ENCODE results near the gene MRPL53. TPM values are rescaled to one million over a fixed set of nuclear protein-coding genes. Genes with fewer than 3 reads are reported as not detected.

Gene MRPL53
- total RNA-seq, 1 experiment from 2014 or later, result 52.1 TPM

DNA sequence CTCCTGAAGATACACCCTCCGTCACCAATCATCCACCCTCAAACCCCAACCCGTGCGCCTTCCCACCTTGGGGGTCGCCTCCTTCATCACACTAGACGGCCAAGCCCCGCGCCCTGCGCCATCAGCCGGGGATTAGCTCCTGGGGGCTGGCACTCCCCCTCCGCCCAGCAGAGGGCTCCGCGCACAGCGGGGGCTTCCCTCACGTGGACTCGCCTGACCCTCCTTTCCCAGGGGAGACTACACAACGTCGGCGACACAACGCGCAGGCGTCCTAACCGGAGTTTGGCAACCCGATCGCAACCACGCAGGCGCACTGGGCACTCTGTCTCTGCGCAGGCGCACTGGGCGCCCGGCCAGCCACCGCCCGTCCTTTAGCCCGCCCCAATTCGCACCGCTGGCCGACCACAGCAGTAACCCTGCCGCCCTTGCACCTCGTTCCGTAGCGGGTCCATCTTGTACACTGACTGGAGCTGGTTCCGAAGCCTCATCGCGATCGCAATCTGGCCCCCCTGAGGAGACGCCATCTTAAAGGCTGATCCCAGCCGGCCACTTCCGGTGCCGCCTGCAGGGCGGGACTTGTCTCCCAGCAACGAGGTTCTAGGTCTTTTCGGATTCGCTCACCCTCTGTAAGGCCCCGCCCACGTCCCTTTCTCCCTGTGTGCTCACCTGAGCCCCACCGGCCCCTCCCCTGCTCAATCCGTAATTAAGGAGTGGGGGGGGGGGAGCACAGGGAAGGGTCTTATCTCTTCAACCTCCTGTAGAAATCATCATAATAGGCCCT lies 34.9 kb upstream of the MRPL53 start, which contains the start of gene PCGF1 (continued):
- TF ChIP-seq, protein P1, sequence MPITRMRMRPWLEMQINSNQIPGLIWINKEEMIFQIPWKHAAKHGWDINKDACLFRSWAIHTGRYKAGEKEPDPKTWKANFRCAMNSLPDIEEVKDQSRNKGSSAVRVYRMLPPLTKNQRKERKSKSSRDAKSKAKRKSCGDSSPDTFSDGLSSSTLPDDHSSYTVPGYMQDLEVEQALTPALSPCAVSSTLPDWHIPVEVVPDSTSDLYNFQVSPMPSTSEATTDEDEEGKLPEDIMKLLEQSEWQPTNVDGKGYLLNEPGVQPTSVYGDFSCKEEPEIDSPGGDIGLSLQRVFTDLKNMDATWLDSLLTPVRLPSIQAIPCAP (CRISPR knock-in tag; IDR thresholded peaks at IDR 0.05), result no peak
- TF ChIP-seq, protein P2, sequence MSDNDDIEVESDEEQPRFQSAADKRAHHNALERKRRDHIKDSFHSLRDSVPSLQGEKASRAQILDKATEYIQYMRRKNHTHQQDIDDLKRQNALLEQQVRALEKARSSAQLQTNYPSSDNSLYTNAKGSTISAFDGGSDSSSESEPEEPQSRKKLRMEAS (CRISPR knock-in tag; IDR thresholded peaks at IDR 0.05), result peak; percentile 89
- TF ChIP-seq, protein P3, sequence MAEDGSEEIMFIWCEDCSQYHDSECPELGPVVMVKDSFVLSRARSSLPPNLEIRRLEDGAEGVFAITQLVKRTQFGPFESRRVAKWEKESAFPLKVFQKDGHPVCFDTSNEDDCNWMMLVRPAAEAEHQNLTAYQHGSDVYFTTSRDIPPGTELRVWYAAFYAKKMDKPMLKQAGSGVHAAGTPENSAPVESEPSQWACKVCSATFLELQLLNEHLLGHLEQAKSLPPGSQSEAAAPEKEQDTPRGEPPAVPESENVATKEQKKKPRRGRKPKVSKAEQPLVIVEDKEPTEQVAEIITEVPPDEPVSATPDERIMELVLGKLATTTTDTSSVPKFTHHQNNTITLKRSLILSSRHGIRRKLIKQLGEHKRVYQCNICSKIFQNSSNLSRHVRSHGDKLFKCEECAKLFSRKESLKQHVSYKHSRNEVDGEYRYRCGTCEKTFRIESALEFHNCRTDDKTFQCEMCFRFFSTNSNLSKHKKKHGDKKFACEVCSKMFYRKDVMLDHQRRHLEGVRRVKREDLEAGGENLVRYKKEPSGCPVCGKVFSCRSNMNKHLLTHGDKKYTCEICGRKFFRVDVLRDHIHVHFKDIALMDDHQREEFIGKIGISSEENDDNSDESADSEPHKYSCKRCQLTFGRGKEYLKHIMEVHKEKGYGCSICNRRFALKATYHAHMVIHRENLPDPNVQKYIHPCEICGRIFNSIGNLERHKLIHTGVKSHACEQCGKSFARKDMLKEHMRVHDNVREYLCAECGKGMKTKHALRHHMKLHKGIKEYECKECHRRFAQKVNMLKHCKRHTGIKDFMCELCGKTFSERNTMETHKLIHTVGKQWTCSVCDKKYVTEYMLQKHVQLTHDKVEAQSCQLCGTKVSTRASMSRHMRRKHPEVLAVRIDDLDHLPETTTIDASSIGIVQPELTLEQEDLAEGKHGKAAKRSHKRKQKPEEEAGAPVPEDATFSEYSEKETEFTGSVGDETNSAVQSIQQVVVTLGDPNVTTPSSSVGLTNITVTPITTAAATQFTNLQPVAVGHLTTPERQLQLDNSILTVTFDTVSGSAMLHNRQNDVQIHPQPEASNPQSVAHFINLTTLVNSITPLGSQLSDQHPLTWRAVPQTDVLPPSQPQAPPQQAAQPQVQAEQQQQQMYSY (CRISPR knock-in tag; IDR thresholded peaks at IDR 0.05), result no peak
- peak; percentile 66 for TF ChIP-seq SP1 (CRISPR knock-in tag; conservative IDR thresholded peaks at IDR 0.05)
- TF ChIP-seq ZNF219 (CRISPR knock-in tag; IDR thresholded peaks at IDR 0.05; ENCODE audit: borderline replicate concordance), result no peak
- TF ChIP-seq, protein P4, sequence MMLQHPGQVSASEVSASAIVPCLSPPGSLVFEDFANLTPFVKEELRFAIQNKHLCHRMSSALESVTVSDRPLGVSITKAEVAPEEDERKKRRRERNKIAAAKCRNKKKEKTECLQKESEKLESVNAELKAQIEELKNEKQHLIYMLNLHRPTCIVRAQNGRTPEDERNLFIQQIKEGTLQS (CRISPR knock-in tag; conservative IDR thresholded peaks at IDR 0.05), result no peak
- no peak for TF ChIP-seq ZNF317 (CRISPR knock-in tag; IDR thresholded peaks at IDR 0.05; ENCODE audit: borderline replicate concordance, low read depth)
- TF ChIP-seq NR3C1 (CRISPR knock-in tag; conservative IDR thresholded peaks at IDR 0.05; ENCODE audit: low read depth), result no peak
- TF ChIP-seq EMX1 (CRISPR knock-in tag; IDR thresholded peaks at IDR 0.05), result no peak
- TF ChIP-seq HMGA2 (CRISPR knock-in tag; IDR thresholded peaks at IDR 0.05), result no peak
- TF ChIP-seq, protein P5, sequence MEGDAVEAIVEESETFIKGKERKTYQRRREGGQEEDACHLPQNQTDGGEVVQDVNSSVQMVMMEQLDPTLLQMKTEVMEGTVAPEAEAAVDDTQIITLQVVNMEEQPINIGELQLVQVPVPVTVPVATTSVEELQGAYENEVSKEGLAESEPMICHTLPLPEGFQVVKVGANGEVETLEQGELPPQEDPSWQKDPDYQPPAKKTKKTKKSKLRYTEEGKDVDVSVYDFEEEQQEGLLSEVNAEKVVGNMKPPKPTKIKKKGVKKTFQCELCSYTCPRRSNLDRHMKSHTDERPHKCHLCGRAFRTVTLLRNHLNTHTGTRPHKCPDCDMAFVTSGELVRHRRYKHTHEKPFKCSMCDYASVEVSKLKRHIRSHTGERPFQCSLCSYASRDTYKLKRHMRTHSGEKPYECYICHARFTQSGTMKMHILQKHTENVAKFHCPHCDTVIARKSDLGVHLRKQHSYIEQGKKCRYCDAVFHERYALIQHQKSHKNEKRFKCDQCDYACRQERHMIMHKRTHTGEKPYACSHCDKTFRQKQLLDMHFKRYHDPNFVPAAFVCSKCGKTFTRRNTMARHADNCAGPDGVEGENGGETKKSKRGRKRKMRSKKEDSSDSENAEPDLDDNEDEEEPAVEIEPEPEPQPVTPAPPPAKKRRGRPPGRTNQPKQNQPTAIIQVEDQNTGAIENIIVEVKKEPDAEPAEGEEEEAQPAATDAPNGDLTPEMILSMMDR (IDR thresholded peaks at IDR 0.05), result no peak
- TF ChIP-seq, protein P6, sequence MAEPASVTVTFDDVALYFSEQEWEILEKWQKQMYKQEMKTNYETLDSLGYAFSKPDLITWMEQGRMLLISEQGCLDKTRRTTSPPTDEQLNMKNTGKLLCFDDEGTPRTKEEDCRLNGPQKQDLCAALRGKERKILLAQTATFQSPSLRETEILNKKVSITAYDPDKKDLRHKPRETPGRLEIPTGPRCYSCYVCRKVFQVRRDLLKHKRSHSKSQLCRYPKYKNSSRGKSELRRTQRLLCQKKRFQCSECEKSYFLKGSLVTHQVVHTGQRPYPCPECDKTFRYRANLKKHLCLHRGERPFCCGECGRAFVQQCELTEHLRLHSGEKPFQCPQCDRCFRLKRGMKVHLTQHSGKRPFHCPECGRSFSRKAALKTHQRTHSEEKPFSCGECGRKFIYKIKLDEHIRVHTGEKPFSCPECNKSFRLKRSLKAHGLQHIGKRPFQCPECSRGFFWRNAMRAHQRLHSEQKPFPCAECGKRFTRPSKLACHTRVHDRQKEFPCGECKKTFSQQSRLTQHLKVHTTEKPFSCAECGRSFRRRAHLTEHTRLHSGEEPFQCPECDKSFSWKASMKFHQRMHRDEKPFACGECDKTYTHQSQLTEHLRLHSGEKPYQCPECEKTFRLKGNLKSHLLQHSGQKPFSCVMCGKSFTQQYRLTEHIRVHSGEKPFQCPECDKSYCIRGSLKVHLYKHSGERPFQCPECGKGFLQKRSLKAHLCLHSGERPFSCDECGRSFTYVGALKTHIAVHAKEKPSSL (CRISPR knock-in tag; conservative IDR thresholded peaks at IDR 0.05), result no peak
- TF ChIP-seq ZBTB21 (CRISPR knock-in tag; IDR thresholded peaks at IDR 0.05; ENCODE audit: borderline replicate concordance), result no peak
- TF ChIP-seq NR1H2 (CRISPR knock-in tag; IDR thresholded peaks at IDR 0.05), result no peak
- TF ChIP-seq, protein P7, sequence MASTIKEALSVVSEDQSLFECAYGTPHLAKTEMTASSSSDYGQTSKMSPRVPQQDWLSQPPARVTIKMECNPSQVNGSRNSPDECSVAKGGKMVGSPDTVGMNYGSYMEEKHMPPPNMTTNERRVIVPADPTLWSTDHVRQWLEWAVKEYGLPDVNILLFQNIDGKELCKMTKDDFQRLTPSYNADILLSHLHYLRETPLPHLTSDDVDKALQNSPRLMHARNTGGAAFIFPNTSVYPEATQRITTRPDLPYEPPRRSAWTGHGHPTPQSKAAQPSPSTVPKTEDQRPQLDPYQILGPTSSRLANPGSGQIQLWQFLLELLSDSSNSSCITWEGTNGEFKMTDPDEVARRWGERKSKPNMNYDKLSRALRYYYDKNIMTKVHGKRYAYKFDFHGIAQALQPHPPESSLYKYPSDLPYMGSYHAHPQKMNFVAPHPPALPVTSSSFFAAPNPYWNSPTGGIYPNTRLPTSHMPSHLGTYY (CRISPR knock-in tag; IDR thresholded peaks at IDR 0.05), result no peak
- no peak for TF ChIP-seq ZNF121 (CRISPR knock-in tag; IDR thresholded peaks at IDR 0.05)
- TF ChIP-seq, protein P8, sequence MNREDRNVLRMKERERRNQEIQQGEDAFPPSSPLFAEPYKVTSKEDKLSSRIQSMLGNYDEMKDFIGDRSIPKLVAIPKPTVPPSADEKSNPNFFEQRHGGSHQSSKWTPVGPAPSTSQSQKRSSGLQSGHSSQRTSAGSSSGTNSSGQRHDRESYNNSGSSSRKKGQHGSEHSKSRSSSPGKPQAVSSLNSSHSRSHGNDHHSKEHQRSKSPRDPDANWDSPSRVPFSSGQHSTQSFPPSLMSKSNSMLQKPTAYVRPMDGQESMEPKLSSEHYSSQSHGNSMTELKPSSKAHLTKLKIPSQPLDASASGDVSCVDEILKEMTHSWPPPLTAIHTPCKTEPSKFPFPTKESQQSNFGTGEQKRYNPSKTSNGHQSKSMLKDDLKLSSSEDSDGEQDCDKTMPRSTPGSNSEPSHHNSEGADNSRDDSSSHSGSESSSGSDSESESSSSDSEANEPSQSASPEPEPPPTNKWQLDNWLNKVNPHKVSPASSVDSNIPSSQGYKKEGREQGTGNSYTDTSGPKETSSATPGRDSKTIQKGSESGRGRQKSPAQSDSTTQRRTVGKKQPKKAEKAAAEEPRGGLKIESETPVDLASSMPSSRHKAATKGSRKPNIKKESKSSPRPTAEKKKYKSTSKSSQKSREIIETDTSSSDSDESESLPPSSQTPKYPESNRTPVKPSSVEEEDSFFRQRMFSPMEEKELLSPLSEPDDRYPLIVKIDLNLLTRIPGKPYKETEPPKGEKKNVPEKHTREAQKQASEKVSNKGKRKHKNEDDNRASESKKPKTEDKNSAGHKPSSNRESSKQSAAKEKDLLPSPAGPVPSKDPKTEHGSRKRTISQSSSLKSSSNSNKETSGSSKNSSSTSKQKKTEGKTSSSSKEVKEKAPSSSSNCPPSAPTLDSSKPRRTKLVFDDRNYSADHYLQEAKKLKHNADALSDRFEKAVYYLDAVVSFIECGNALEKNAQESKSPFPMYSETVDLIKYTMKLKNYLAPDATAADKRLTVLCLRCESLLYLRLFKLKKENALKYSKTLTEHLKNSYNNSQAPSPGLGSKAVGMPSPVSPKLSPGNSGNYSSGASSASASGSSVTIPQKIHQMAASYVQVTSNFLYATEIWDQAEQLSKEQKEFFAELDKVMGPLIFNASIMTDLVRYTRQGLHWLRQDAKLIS (CRISPR knock-in tag; IDR thresholded peaks at IDR 0.05; ENCODE audit: borderline replicate concordance), result no peak
- TF ChIP-seq ZNF263 (CRISPR knock-in tag; IDR thresholded peaks at IDR 0.05; ENCODE audit: low read depth), result no peak
- TF ChIP-seq, protein P9, sequence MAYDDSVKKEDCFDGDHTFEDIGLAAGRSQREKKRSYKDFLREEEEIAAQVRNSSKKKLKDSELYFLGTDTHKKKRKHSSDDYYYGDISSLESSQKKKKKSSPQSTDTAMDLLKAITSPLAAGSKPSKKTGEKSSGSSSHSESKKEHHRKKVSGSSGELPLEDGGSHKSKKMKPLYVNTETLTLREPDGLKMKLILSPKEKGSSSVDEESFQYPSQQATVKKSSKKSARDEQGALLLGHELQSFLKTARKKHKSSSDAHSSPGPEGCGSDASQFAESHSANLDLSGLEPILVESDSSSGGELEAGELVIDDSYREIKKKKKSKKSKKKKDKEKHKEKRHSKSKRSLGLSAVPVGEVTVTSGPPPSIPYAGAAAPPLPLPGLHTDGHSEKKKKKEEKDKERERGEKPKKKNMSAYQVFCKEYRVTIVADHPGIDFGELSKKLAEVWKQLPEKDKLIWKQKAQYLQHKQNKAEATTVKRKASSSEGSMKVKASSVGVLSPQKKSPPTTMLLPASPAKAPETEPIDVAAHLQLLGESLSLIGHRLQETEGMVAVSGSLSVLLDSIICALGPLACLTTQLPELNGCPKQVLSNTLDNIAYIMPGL (CRISPR knock-in tag; IDR thresholded peaks at IDR 0.05), result no peak; the same call in 1 of the 2 replicates
- no peak for TF ChIP-seq GRHL2 (CRISPR knock-in tag; IDR thresholded peaks at IDR 0.05; ENCODE audit: insufficient replicate concordance, severe bottlenecking)
- no peak for TF ChIP-seq ZNF423 (CRISPR knock-in tag; IDR thresholded peaks at IDR 0.05)

Measured in WTC11 (cell line).